ENCODE measurements around the gene GAMT.
"Not testable (repeated sequence)": the region's sequence is repeated elsewhere in the genome, so short reads cannot be mapped to it uniquely, and the experiment has no call there.

The GAMT gene

DNA sequence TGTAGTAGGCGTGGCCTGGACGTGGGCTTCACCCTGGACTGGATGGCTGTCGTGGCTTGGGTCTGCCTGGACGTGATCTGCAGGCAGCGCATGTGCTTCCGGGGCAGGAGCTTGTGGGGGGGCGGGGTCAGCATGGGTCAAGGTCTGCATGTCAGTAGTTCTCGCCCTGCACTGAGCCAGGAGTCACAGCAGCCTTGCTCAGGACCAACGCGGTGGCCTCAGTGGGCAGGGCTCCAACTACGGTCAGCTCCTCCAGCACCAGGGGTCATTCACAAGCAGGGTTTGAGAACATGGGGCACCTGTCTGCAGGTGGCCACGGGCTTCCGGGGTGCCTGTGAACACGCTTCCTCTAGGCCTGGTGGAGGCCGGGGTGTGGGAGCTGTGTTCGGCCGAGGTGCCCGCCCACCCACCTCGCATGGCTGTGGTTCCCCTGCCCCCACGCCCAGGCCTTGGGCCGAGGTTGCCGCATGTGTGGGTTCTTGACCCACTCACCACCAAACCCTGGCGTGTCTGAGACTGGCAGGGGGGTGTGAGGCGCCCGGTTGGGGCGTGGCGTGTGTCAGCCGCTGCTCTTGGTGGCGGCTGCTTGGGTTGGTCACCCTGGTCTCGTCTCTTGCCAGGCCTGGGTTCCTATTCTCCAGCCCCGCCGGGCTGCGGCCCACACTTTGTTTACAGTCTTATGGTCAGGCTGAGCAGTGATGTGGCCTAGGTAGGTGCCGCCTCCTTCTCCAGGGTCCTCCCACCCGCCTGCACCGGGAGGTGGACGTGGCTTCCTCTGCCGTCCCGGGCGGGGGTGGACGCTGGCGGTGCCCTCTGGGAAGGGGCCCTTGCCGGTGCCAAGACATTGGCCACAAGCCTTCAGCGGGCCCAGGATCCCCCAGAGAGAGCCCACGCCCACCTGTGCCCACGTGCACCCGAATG lies 32.0 kb upstream of the GAMT start:
- DNase-seq: no peak

GRCh38 chr19:1432507-1432887 lies 31.2 kb upstream of the GAMT start:
- DNase-seq: no peak

DNA sequence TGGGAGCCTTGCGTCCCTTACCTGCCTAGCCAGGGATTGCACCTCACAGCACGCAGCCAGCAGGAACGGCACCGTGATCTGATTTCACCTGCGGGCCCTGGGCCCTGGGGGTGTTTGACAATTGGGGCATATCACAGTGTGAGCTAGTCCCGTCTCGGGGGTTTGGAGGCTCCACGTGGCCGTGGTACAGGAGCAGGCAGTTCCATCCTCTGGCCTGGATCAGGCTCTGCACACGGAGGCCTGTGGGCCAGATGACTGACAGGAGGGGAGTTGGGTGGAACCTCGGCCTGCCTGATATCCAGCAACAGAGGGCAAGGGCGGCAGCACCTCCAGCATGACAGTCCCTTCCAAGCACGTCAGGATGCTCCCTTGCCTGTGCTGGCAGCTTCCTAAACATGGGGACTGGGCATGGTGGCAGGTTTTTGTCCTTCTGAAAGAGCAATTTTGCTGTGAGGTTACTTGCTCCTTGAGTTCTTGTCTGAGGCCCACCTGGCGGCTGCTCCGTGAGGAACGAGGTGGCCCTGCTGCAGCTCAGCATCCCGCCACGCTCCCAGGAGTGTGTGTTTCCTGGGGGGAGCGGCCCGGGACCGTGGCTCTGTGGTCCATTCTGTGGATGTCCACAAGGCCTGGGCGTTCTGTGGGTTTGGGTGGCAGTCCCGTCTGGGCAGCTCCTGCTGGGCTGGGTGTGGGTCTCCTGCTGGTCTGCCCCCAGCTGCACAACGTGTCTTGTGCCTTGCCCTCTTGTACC lies 30.6 kb upstream of the GAMT start:
- DNase-seq: no peak

DNA sequence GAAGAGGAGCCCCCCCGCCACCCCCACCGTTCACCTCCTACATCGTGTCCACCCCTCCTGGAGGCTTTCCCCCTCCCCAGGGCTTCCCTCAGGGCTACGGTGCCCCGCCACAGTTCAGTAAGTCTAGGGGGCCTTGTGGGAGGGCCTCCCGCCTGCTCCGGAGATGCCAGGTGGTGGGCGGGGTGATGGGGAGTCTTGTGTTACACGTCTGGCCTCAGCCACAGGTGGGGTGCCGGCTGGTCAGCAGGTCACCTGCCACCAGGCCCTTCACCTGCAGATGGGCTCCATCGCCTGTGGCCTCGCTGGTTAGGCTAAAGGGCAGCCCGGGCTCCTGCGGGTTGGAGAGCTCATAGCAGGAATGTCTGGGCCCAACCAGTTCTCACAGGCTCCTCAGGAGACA lies 28.9 kb upstream of the GAMT start:
- DNase-seq: no peak

DNA sequence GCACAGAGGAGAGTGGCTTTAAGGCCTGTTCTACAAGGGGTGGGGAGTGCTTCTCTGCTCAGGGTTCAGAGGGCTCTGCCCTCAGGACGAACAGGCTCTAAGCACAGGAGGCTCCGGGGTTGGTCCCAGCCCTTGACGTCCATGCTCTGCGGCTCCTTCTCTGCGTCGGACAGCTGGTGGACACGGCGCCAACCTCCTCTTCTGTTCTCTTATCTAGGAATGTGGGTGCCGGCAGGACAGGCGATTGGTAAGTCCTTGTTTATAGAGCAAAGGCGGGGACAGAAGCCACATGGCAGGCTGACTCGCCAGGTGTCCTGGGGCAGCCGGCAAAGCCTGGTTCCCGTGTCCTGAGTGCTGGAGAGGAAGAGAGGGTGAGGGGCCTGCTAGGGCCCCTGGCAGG lies 28.4 kb upstream of the GAMT start:
- DNase-seq: no peak

DNA sequence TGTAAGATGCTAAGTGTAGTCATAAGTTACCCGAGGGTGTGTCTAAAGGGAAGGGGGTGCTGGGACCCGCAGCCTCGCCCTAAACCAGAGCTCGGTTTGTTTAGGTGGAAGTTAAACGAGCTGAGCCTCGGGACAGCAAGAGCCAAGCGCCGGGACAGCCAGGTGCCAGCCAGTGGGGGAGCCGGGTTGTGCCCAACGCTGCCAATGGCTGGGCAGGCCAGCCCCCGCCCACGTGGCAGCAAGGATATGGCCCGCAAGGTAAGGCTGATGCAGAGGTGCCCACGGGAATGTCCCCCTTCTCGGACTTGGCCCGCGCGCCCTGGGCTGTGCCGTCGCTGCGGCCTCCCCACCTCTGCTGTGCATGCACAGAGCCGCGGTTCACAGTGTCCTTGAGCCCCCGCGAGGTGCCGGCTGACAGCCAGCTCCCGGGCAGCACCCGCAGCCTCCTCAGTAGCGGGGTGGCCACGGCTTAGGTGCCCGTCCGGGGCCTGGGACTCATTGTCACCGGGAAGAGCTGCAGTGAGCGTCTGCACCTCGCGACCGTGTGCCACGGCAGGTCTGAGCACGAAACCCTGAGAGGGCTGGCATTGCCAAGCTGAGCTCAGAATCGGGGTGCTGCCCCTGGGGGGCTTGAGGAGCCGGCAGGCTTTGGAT lies 27.5 kb upstream of the GAMT start:
- DNase-seq: no peak

DNA sequence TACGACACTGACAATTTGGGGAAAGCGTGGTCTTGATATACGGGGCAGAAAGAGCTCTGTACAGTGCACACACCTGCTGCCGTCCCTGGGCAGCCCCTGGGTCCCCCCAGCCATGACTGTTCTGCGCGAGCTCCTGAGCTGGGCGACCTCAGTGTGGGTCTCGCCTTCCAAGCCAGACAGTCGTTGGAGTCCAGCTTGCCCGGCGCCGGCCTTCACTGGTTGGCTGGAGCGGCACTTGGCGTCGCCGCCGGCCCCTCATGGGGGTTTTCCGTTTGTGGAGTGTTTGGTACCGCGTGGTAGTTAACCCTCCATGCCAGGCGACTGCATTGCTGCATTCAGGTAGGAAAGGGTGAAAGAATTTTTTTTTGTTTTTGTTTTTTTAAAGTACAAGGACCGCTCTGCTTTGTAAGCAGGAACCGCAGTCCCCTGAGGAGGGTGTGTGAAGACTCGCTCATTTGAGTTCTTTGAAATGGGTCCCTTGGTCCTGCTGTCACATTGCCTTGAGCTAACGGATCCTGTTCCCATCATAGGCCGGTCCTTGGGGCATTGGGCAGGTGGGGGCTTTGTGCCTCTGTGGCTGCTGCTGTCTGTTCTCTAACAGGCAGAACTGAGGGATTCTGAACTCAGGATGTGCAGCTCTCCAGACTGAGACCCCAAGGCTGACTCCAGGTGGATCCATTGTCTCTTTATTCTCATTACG lies 26.0 kb upstream of the GAMT start:
- no peak for DNase-seq

- DNase-seq: no peak
These were observed 25.4 kb upstream of the GAMT start for GRCh38 chr19:1426736-1427135.

GRCh38 chr19:1425902-1426301 lies 24.6 kb upstream of the GAMT start:
- DNase-seq: no peak

DNA sequence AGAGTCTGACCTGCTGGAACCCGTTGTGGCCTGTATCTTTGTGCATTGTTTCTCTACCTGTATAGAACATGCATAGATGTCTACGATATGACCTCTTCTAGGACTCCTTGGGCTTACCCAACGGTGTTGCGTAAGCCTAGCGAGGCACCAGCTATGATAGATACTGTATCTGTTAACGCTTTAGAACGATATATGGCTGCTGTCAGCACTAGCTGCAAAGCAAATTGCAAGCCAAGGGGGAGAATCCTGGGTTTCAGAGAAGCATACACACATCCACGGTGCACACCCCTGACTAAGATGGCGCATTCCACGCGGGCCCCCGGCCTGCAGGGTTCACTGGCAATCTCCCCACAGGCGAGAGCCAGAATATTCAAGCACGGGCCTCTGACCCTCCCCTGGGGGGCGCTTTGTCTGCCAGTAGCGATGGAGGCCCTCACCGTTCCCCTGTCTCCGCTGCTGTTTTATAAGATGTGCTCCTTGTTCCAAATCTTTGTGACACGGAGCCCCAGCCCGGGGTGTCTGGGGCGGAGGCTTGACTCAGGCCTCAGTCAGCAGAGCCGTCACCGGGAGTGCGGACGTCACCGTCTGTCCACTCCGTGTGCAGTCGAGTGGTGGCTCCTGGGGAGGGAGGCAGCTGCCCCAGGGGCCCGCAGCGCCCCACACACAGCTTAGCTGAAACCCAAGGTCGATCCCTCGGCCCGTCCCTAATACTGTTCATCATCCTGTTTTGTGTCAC lies 23.9 kb upstream of the GAMT start:
- DNase-seq: no peak

- DNase-seq: no peak
These were observed 23.0 kb upstream of the GAMT start for GRCh38 chr19:1424192-1424955.

DNA sequence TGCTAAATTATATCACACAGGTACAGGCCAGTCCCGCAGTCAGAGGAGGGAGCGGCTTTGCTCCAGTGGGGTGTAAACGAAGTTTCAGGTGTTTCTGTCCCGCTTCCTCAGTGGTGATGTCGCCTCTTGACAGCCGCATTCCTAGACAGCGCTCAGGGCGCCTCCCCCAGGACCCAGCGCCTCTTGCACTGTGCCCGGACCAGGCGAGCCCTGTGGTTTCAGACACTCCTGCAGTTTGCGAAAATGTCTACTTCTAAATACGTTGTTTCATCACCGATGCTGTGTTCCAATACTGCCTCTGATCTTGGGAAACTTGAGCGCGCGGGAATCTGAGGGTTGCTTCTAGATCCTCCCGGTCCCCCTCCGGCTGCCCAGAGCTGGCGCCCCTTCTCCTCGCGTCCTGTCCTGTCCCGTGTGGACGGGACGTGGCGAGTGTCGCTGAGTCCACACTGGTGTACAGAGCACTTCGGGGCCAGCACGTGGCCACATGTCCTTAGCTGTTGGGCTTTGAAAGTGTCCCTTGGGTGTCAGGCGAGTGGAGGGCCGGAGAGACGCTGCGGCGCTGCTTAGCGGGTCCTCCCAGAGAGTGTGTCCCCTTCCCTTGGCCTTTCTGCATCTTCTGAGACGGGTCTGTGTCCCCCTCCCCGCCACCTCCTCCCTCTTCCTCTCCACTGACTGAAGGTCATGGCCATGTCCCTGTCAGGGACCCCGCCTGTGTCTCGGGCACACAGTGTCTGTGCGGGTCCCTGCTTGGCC lies 22.3 kb upstream of the GAMT start:
- no peak for DNase-seq

DNA sequence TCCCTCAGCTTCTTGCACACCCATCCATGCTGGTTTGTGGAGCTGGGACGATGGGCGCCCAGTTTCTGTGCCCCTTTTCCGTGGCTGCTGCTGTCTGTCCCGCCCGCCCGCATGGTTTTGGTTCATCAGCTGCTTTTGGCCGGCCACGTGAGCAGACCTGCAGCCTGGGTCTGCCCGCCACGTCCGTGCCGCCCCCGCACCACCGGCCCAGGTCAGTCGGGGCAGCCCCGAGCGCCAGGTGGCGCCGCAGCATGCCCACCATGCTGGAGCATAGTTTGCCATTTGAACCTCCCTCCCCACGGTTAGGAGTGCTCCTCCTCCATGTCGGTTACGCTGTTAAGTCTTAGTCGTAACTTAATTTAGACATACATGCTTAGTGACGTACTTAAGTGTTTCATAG lies 21.6 kb upstream of the GAMT start:
- no peak for DNase-seq

DNA sequence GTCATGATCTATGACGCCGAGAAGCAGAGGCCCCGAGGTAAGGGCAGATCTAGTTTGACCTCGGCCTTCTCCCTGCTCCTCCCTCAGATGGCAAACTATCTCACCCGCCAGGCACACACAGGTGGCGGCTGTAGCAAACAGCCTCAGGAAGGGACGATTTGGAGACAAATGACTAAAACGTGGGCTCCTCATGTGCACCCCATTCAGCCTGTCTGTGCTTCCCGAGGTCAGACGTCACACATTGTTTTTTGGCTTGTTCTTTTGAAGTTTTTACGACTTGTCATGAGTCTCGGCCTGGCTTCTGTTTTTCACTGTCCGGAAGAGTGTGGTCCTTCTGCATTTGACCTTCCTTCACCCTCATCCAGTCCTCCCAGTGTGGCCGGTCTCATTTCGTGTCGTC lies 21.0 kb upstream of the GAMT start:
- no peak for DNase-seq

DNA sequence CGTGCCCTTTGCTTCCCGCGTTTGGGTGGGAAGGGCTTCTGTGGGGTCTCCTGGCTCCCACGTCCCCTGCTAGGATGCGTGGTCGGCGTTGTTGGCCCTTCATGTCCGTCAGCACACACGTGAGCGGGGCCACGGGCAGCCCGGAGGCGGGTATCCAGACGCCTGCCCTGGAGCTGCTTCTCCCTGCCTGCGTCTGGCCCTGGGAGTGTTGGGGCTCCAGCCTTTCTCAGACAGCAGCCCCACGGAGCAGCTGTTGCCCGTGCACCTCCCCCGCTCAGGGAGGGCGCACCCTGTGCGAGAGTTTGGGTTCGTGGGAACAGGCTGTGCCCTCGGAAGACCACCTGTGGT lies 20.6 kb upstream of the GAMT start:
- DNase-seq: no peak

DNA sequence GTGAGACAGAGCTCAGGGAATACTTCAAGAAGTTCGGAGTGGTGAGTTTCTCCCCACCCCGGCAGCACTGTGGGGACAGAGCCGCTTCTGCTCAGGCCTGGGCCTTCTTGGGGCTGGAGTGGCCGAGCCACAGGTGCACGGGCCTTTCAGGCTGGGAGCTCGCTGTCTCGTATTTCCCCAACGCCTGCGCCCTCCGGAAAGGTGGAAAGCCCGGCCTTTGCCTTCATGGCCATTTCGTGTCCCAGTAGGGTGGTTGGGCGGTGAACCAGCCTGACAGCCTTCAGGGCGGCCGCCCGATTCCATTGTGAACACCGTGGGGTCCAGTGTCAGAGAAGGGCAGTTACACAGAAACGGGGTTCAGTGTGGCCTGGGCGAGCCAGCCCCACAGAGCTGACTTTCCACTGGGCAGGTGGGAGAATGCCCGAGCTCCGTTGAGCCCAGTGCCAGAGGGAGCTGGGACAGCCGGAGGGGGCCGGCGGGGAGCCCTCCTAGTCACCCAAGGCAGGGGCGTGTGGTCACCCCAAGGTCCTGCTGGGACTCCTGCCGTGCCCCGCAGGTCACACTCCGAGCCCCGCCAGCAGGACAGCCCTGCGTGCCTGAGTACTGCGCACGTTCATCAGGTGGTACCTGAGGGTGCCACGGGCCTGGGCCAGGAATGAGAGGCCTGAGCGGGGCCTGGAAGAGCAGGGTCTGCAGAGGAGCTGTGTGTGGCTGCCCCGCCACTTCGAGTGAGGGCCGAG lies 20.0 kb upstream of the GAMT start:
- no peak for DNase-seq

- DNase-seq: no peak
These were observed 19.2 kb upstream of the GAMT start for GRCh38 chr19:1420590-1420989.

DNA sequence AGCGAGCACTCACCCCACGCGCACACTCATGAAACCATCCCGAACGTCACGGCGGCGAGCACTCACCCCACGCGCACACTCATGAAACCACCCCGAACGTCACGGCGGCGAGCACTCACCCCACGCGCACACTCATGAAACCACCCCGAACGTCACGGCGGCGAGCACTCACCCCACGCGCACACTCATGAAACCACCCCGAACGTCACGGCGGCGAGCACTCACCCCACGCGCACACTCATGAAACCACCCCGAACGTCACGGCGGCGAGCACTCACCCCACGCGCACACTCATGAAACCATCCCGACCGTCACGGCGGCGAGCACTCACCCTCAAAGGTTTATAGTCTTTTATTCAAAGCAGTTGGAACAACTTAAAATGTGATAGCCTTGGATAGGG lies 18.7 kb upstream of the GAMT start:
- not testable (repeated sequence) for DNase-seq

DNA sequence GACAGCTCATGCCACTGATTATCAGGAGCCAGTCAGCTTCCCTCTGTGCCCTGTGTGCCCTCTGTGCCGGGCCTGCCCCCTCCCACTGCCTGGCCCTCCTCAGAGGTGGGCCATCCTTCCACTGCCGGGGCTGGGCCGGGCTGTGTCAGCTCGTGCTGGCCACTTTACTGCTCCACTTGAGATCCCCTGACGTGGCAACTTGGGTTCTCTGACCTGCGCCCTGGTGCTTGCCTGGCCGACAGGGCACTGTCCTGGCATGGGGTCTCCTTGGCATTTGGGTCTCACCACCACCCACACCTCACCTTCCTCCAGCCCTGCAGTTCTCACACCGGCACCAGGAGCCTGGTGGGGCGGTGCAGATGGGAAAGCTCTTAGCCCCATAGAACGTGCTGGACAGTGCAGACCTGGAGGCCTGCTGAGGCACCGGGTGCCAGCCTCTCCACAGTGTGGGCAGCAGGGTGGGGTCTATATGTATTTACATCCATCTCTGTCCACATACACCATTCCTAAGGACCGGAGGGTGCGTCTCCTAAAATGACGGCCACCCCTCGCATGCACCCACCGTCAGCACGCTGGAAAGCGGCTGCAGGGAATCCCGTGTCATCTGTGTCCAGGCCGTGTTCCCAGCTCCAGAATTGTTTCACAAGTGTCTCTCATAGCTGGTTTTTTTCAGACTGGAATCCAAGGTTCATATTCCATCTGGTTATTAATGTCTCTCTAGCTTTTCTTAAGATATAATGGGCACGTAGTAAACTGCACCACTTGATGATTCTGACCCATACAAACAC lies 17.8 kb upstream of the GAMT start:
- DNase-seq: no peak

GRCh38 chr19:1418496-1418775 lies 17.1 kb upstream of the GAMT start:
- DNase-seq: no peak
